Iris pigment epithelial cell (primary cell): ENCODE measurements around the gene FAM234B.

Experiments used
- DNase-seq: peaks from one replicate; pipeline ENCODE4 v3.0.0-alpha.2; 2011; ENCODE audit warnings: low read depth

Gene FAM234B

GRCh38 chr12:13117029-13117428 is 72.8 kb downstream of the FAM234B start:
- DNase-seq = no peak

- no peak for DNase-seq
Observed at GRCh38 chr12:13119826-13120225, 75.6 kb downstream of the FAM234B start.

GRCh38 chr12:13120413-13120812 is 76.2 kb downstream of the FAM234B start:
- DNase-seq = no peak

GRCh38 chr12:13121568-13121967 is 77.4 kb downstream of the FAM234B start:
- DNase-seq = no peak

GRCh38 chr12:13124656-13125505 is 80.7 kb downstream of the FAM234B start:
- peak; percentile 82 for DNase-seq

- DNase-seq = no peak
Observed at GRCh38 chr12:13125996-13126395, 81.8 kb downstream of the FAM234B start.

- no peak for DNase-seq
Observed at GRCh38 chr12:13126494-13126893, 82.3 kb downstream of the FAM234B start.

- no peak for DNase-seq
Observed at GRCh38 chr12:13127444-13127843, 83.3 kb downstream of the FAM234B start.

GRCh38 chr12:13128291-13128965 is 84.2 kb downstream of the FAM234B start:
- DNase-seq = no peak

GRCh38 chr12:13130981-13131380 is 86.8 kb downstream of the FAM234B start:
- no peak for DNase-seq
